Neuron (in vitro differentiated cells): ENCODE measurements around the gene ZNF587.
A peak's percentile ranks its signal among the peaks of the same experiment; 100 is the strongest.
"Not testable (repeated sequence)": the region's sequence is repeated elsewhere in the genome, so short reads cannot be mapped to it uniquely, and the experiment has no call there.

Experiments used
- H2AFZ ChIP-seq: one replicate; pipeline ENCODE4 v1.6.1; 2013; ENCODE audit warnings: low read depth, mild to moderate bottlenecking, inconsistent platforms, low read length, moderate library complexity
- H3K27me3 ChIP-seq: one replicate; pipeline ENCODE4 v1.6.1; 2013; ENCODE audit warnings: low read length; ENCODE audit not compliant: insufficient read depth
- H3K36me3 ChIP-seq: one replicate; pipeline ENCODE4 v1.6.1; 2013; ENCODE audit warnings: low read length; ENCODE audit not compliant: insufficient read depth
- H3K4me1 ChIP-seq: one replicate; pipeline ENCODE4 v1.6.1; 2013; ENCODE audit warnings: low read length; ENCODE audit not compliant: insufficient read depth
- H3K4me3 ChIP-seq: 2 replicates; pipeline ENCODE4 v1.5.1; 2013; ENCODE audit warnings: mild to moderate bottlenecking, low read length, moderate library complexity
- H3K9me3 ChIP-seq: one replicate; pipeline ENCODE4 v1.6.1; 2013; ENCODE audit warnings: low read length

ZNF587 gene

DNA sequence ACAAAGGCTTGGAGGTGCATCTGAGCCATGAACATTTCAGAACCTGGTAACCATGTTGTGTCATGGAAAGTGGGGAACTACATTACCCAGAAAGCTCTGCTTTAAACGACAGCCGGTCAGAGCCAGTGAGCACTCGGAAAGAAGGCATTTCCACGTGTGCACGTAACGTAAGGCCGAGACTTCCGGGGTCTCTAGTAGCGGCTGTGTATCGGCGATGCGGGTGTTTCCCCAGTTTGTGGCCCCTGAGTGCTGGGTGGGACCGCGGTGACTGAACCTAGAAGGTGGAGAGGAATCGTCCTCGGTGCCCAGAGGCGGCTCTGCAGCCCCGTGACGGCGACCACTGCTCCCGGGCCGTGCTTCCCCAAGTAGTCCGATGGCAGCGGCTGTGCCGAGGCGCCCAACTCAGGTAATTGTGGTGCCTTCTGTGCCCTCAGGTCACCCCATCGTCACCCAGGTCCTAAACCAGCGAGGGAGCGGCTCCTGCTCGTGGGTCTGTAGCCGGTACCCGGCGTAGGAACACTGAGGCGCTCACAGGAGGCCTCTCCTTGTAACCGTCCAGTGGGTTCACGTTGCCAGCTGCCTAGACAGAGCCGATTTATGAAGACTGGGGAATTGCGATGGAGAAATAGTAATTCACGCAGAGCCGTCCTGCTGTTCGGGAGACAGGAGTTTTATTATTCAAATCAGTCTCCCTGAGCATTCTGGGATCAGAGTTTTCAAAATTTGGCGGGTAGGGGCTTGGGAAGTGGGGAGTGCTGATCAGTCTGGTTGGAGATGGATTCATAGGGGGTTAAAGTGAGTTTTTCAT lies at the start of gene ZNF587:
TSS of gene ZNF587 (plus strand) at position 194 of the 808 bp plus-strand sequence. CDS start at position 374, 180 bp downstream.
- Histone ChIP-seq H3K4me1 (peaks cover 17% of the 10 kb centered on the region), H3K4me3 (peak within 1 kb of the TSS; percentile 80), H2AFZ (peak within 1 kb of the TSS; percentile 24), H3K36me3 (peaks cover 26% of the 10 kb centered on the region)
- H3K9me3 ChIP-seq, H3K27me3 ChIP-seq: not testable (repeated sequence)

DNA sequence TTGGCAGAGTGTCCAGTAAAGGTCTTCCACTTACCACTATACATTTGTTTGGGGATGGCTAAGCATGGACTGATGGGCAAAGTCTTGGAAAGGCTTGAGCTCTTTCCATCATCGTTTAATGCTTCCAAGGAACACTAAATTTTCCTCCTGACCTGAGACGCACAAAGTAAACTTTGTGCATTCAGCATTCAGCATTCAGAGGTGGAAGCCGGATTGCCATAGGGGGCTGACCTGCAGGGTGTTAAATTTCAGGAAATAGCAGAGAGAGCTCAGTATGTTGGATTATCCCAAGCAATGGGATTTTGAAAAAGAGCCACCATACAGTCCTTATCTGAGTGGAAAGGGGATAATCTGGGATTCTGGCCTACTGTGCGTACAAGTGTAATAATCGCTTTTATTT lies 49.0 kb upstream of the ZNF587 start:
- Histone ChIP-seq H3K9me3 (peaks cover 1% of the 10 kb centered on the region), H3K4me1 (peaks cover 12% of the 10 kb centered on the region), H3K27me3 (no peaks in the 10 kb centered on the region), H2AFZ (no peak overlapping the region), H3K4me3 (no peak overlapping the region), H3K36me3 (peaks cover 12% of the 10 kb centered on the region)

DNA sequence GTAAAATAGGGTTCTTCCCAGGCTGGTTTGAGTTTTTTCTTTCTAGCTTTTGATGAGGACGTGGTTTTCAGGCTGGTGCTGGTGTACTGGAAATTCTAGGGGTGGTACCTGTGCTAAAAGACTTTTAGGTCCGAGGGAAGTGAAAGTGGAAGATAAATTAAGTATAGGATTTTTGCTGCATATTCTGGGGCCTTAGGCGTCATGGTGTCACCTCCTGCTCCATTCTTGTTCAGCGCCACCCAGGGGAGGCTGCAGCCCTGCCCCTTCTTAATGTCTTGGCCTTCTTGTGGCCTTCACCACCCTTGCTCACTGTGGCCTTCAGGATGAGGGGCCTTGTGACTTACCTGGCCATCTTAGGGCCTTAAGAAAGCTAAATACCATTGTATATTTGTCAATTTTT lies 47.4 kb upstream of the ZNF587 start:
- Histone ChIP-seq H2AFZ (no peak overlapping the region), H3K27me3 (no peaks in the 10 kb centered on the region), H3K36me3 (peaks cover 9% of the 10 kb centered on the region), H3K4me1 (peaks cover 12% of the 10 kb centered on the region), H3K4me3 (no peak overlapping the region), H3K9me3 (no peaks in the 10 kb centered on the region)

- Histone ChIP-seq H3K4me3 (peak overlapping the region; percentile 61), H3K9me3 (no peaks in the 10 kb centered on the region), H3K4me1 (peaks cover 12% of the 10 kb centered on the region)
These were observed 46.4 kb upstream of the ZNF587 start for GRCh38 chr19:57803265-57803593.

DNA sequence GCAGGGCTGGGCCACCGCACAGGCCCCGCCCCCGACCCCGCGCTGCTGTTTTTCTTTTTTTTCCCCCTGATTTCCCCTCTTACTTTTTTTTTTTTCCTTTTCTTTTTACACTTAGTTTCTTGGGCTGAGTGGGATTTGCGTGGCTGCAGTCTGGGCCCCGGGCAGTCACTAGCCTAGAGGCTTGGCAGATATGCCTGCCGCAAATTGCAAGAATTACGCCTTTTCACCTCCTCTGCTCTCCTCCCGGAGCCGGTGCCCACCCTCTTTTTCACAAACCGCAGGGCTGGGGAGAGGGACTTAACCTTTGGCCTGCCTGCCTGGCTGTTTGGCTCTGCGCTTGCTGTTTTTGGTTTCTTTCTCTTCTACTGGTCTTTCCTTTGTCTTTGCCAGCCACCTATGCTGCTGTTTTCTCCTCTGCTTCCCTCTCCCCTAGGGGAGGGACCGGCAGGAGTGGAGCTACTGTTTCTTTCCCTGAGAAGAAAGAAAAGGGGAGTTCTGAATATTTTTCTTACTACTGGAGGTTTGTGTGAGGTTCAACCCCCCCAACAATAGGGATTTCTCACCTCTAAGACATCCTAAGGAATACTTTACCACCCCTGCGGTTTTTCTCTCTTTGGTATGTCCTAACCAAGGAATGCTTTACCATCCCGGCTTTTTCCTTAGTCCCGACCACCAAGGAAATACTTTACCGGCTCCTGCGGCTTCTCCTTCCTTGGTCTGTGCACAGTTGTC lies 45.9 kb upstream of the ZNF587 start:
- peak overlapping the region; percentile 61 for H3K4me3 ChIP-seq
- peak overlapping the region; percentile 95 for H2AFZ ChIP-seq
- H3K9me3 ChIP-seq = no peaks in the 10 kb centered on the region
- no peaks in the 10 kb centered on the region for H3K27me3 ChIP-seq
- peaks cover 12% of the 10 kb centered on the region for H3K4me1 ChIP-seq
- H3K36me3 ChIP-seq = peaks cover 21% of the 10 kb centered on the region

More at GRCh38 chr19:57803265-57803593, 46.4 kb upstream of the ZNF587 start:
- H3K36me3 ChIP-seq = peaks cover 17% of the 10 kb centered on the region
- H3K27me3 ChIP-seq = no peaks in the 10 kb centered on the region
- peak overlapping the region; percentile 95 for H2AFZ ChIP-seq

- H2AFZ ChIP-seq = no peak overlapping the region
- peaks cover 25% of the 10 kb centered on the region for H3K36me3 ChIP-seq
- H3K27me3 ChIP-seq = no peaks in the 10 kb centered on the region
- H3K4me1 ChIP-seq = peaks cover 12% of the 10 kb centered on the region
- no peak overlapping the region for H3K4me3 ChIP-seq
- no peaks in the 10 kb centered on the region for H3K9me3 ChIP-seq
These were observed 42.1 kb upstream of the ZNF587 start for GRCh38 chr19:57807541-57807940.

DNA sequence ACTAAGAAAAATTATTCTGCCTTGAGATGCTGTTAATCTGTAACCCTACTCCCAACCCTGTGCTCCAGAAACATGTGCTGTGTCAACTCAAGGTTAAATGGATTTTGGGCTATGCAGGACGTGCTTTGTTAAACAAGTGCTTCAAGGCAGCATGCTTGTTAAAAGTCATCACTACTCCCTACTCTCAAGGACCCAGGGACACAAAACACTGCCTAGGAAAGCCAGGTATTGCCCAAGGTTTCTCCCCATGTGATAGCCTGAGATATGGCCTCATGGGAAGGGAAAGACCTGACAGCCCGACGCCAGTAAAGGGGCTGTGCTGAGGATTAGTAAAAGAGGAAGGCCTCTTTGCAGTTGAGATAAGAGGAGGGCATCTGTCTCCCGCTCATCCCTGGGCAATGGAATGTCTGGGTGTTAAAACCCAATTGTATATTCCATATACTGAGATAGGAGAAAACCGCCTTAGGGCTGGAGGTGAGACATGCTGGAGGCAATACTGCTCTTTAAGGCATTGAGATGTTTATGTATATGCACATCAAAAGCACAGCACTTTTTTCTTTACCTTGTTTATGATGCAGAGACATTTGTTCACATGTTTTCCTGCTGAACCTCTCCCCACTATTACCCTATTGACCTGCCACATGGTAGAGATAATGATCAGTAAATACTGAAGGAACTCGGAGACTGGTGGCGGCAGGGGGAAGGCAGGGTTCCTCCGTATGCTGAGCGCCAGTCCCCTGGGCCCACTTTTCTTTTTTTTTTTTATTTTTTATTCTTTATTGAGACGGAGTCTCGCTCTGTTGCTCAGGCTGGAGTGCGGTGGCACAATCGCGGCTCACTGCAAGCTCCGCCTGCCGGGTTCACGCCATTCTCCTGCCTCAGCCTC lies 39.0 kb upstream of the ZNF587 start:
- peaks cover 28% of the 10 kb centered on the region for H3K36me3 ChIP-seq
- not testable (repeated sequence) for H3K4me1 ChIP-seq, H3K9me3 ChIP-seq, H3K27me3 ChIP-seq, H3K4me3 ChIP-seq, H2AFZ ChIP-seq

DNA sequence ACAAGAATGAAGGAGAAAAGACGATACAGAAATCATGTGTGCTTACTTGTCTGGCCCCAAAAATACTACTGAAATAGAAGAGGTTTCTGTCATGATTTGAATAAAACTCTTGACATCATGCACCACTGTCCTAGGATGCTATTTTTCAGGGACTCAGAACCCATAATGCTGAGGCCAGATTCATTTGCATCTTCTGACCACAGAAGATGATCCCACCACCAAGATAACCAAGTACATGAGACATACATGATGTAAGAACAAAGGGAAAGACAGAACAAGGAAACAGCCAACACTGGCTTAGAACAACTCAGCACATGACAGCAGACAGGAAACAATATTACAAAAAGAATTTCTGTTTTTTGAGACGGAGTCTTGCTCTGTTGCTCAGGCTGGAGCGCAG lies 37.4 kb upstream of the ZNF587 start:
- peaks cover 10% of the 10 kb centered on the region for H3K4me1 ChIP-seq
- H3K36me3 ChIP-seq = peaks cover 23% of the 10 kb centered on the region
- no peaks in the 10 kb centered on the region for H3K9me3 ChIP-seq
- no peak overlapping the region for H3K4me3 ChIP-seq
- H2AFZ ChIP-seq = no peak overlapping the region
- H3K27me3 ChIP-seq = no peaks in the 10 kb centered on the region

GRCh38 chr19:57812975-57813820 lies 36.5 kb upstream of the ZNF587 start:
- not testable (repeated sequence) for H2AFZ ChIP-seq, H3K4me1 ChIP-seq, H3K4me3 ChIP-seq, H3K9me3 ChIP-seq, H3K27me3 ChIP-seq
- peaks cover 16% of the 10 kb centered on the region for H3K36me3 ChIP-seq

- H3K36me3 ChIP-seq = peaks cover 11% of the 10 kb centered on the region
- H3K27me3 ChIP-seq = no peaks in the 10 kb centered on the region
- H2AFZ ChIP-seq = no peak overlapping the region
- H3K4me3 ChIP-seq = peak overlapping the region; percentile 91
- H3K4me1 ChIP-seq = peaks cover 10% of the 10 kb centered on the region
- no peaks in the 10 kb centered on the region for H3K9me3 ChIP-seq
These were observed 35.6 kb upstream of the ZNF587 start for GRCh38 chr19:57813919-57814504.

DNA sequence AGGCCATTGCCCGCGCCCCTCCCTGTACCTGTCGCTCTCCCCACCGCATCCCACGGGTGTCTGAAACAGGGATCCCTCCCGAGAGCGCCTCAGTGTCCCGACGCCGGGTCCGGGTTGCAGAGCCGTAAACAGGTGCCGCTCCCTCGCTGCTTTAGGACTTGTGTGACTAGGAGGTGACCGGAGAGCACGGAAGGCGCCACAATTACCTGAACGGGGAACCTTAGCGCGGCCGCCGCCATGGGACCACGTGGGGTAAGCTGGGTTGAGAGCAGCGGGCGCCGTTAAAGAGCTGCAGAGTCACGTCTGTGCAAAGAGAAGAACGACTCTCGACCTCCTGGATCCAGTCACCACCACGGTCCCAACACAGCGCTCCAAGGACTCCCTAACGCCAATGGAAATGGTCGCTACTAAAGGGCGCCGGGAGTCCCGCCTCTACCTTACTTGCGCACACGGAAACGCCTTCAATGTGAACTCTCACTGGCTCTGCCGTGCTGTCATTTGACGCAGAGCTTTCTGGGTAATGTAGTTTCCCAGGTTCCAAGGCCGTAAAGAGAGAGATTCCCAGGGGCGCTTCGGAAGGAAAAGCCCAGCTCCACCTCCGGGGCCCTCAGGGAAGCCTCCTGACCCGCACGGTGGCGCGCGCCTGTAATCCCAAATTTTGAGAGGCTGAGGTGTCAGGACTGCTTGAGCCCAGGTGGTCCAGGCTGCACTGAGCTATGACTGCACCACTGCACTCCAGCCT lies 35.0 kb upstream of the ZNF587 start, which contains the start of gene ZNF552:
TSS of gene ZNF552 (minus strand) at position 409 of the 742 bp plus-strand sequence. CDS start at position 239, 170 bp downstream.
- Histone ChIP-seq H3K27me3 (no peaks in the 10 kb centered on the region), H3K4me1 (peaks cover 10% of the 10 kb centered on the region), H3K36me3 (peaks cover 9% of the 10 kb centered on the region), H2AFZ (peak within 1 kb of the TSS; percentile 67), H3K4me3 (peak within 1 kb of the TSS; percentile 91), H3K9me3 (no peaks in the 10 kb centered on the region)
